HUES64 (cell line): ENCODE data around the gene GNGT2.

Source experiments
- H3K27ac ChIP-seq: 2 replicates; pipeline ENCODE4 v1.7.0; 2013; ENCODE audit warnings: low read depth, low read length, inconsistent platforms
- H3K27me3 ChIP-seq: 2 replicates; pipeline ENCODE4 v1.6.1; 2013; ENCODE audit warnings: mild to moderate bottlenecking, low read length; ENCODE audit not compliant: insufficient read depth
- H3K36me3 ChIP-seq: 2 replicates; pipeline ENCODE4 v1.6.1; 2013; ENCODE audit warnings: mild to moderate bottlenecking, low read length; ENCODE audit not compliant: insufficient read depth
- H3K4me1 ChIP-seq: 2 replicates; pipeline ENCODE4 v1.6.1; 2013; ENCODE audit warnings: mild to moderate bottlenecking, low read length, moderate library complexity; ENCODE audit not compliant: insufficient read depth
- H3K4me3 ChIP-seq: 2 replicates; pipeline ENCODE4 v1.5.1; 2013; ENCODE audit warnings: mild to moderate bottlenecking, low read length, moderate library complexity
- H3K9ac ChIP-seq: 2 replicates; pipeline ENCODE4 v1.6.1; 2013; ENCODE audit warnings: mild to moderate bottlenecking, low read depth, low read length
- H3K9me3 ChIP-seq: 2 replicates; pipeline ENCODE4 v1.6.1; 2013; ENCODE audit warnings: low read depth, low read length; ENCODE audit not compliant: insufficient read depth
- WGBS: fragments of 150-250, 120-280 bp; methylation state at CpG from one replicate; pipeline ENCODE4 v1.1.7; 2013; ENCODE audit warnings: missing lambda C conversion rate; 5-methylcytosine and 5-hydroxymethylcytosine counted together

The GNGT2 gene

GRCh38 chr17:49200423-49201083, 9.8 kb downstream of the GNGT2 start:
- 90% methylated on average over 11 of the region's 13 CpGs for WGBS
- no peak overlapping the region for H3K27ac ChIP-seq
- H3K4me3 ChIP-seq, result no peak overlapping the region
- H3K9me3 ChIP-seq, result no peaks in the 10 kb centered on the region
- H3K9ac ChIP-seq, result no peak overlapping the region
- H3K36me3 ChIP-seq, result no peaks in the 10 kb centered on the region
- H3K27me3 ChIP-seq, result no peaks in the 10 kb centered on the region
- H3K4me1 ChIP-seq, result no peaks in the 10 kb centered on the region

GRCh38 chr17:49198211-49198610, 12.2 kb downstream of the GNGT2 start:
- Histone ChIP-seq H3K9me3 (no peaks in the 10 kb centered on the region), H3K27ac (no peak overlapping the region), H3K4me3 (no peak overlapping the region), H3K9ac (no peak overlapping the region), H3K27me3 (no peaks in the 10 kb centered on the region), H3K36me3 (no peaks in the 10 kb centered on the region), H3K4me1 (no peaks in the 10 kb centered on the region)
- 73% methylated on average over 2 of the region's 2 CpGs for WGBS

GRCh38 chr17:49197346-49197998, 12.9 kb downstream of the GNGT2 start:
- Histone ChIP-seq H3K27me3 (no peaks in the 10 kb centered on the region), H3K27ac (no peak overlapping the region), H3K4me3 (no peak overlapping the region), H3K4me1 (no peaks in the 10 kb centered on the region), H3K9ac (no peak overlapping the region), H3K9me3 (no peaks in the 10 kb centered on the region), H3K36me3 (no peaks in the 10 kb centered on the region)
- 73% methylated on average over 5 of the region's 5 CpGs for whole genome bisulfite sequencing

GRCh38 chr17:49196520-49196919, 13.9 kb downstream of the GNGT2 start:
- no peak overlapping the region for H3K27ac ChIP-seq
- 78% methylated on average over 2 of the region's 3 CpGs for WGBS
- no peak overlapping the region for H3K9ac ChIP-seq
- no peak overlapping the region for H3K4me3 ChIP-seq
- no peaks in the 10 kb centered on the region for H3K36me3 ChIP-seq
- H3K4me1 ChIP-seq, result no peaks in the 10 kb centered on the region
- H3K27me3 ChIP-seq, result no peaks in the 10 kb centered on the region
- no peaks in the 10 kb centered on the region for H3K9me3 ChIP-seq

GRCh38 chr17:49195751-49196150, 14.6 kb downstream of the GNGT2 start:
- Histone ChIP-seq H3K27ac (no peak overlapping the region), H3K9ac (no peak overlapping the region), H3K36me3 (no peaks in the 10 kb centered on the region), H3K4me1 (no peaks in the 10 kb centered on the region), H3K4me3 (no peak overlapping the region), H3K27me3 (no peaks in the 10 kb centered on the region), H3K9me3 (no peaks in the 10 kb centered on the region)
- WGBS, result no CpG with 5 or more reads among the region's 4 CpGs

- H3K9ac ChIP-seq, result no peak overlapping the region
- no peaks in the 10 kb centered on the region for H3K27me3 ChIP-seq
- no peaks in the 10 kb centered on the region for H3K4me1 ChIP-seq
- H3K36me3 ChIP-seq, result no peaks in the 10 kb centered on the region
- 72% methylated on average over 3 of the region's 3 CpGs for WGBS
- no peak overlapping the region for H3K27ac ChIP-seq
- H3K9me3 ChIP-seq, result no peaks in the 10 kb centered on the region
- H3K4me3 ChIP-seq, result peak overlapping the region; percentile 89
Observed at GRCh38 chr17:49194297-49194607, 16.1 kb downstream of the GNGT2 start.

GRCh38 chr17:49193513-49194296, 16.7 kb downstream of the GNGT2 start:
- no peaks in the 10 kb centered on the region for H3K4me1 ChIP-seq
- WGBS, result 10% methylated on average over 19 of the region's 21 CpGs
- H3K9ac ChIP-seq, result peak overlapping the region; percentile 27
- H3K27ac ChIP-seq, result no peak overlapping the region
- no peaks in the 10 kb centered on the region for H3K27me3 ChIP-seq
- H3K4me3 ChIP-seq, result peak overlapping the region; percentile 89
- H3K9me3 ChIP-seq, result no peaks in the 10 kb centered on the region
- no peaks in the 10 kb centered on the region for H3K36me3 ChIP-seq

GRCh38 chr17:49191917-49192741, 18.2 kb downstream of the GNGT2 start:
- Histone ChIP-seq H3K36me3 (no peaks in the 10 kb centered on the region), H3K4me1 (no peaks in the 10 kb centered on the region), H3K4me3 (peak overlapping the region; percentile 89), H3K9me3 (no peaks in the 10 kb centered on the region), H3K27me3 (no peaks in the 10 kb centered on the region), H3K27ac (peak overlapping the region; percentile 93), H3K9ac (peak overlapping the region; percentile 93)
- WGBS, result under 1% methylated on average over 53 of the region's 53 CpGs

- Histone ChIP-seq H3K4me1 (no peaks in the 10 kb centered on the region), H3K27me3 (no peaks in the 10 kb centered on the region), H3K36me3 (no peaks in the 10 kb centered on the region), H3K27ac (peak overlapping the region; percentile 93; the same call in 1 of the 2 replicates), H3K9ac (peak overlapping the region; percentile 93), H3K4me3 (peak overlapping the region; percentile 89), H3K9me3 (no peaks in the 10 kb centered on the region)
- 5% methylated on average over 5 of the region's 8 CpGs for WGBS
Observed at GRCh38 chr17:49191409-49191916, 18.9 kb downstream of the GNGT2 start.

GRCh38 chr17:49190932-49191331, 19.4 kb downstream of the GNGT2 start:
- Histone ChIP-seq H3K9me3 (no peaks in the 10 kb centered on the region), H3K27me3 (no peaks in the 10 kb centered on the region), H3K36me3 (no peaks in the 10 kb centered on the region), H3K4me3 (peak overlapping the region; percentile 14; the same call in 1 of the 2 replicates), H3K27ac (no peak overlapping the region), H3K4me1 (no peaks in the 10 kb centered on the region), H3K9ac (no peak overlapping the region)
- 86% methylated on average over 3 of the region's 4 CpGs for WGBS
